GM18870 (cell line): ENCODE data around the gene TMEM53.

Experiments used
- ATAC-seq: cut with Tn5 transposase; IDR thresholded peaks from one replicate; pipeline ENCODE4 v1.9.1; 2021; ENCODE audit warnings: moderate library complexity; ENCODE audit not compliant: unreplicated experiment

Gene TMEM53

GRCh38 chr1:44674113-44675000 lies at the start of gene TMEM53, which contains the start of gene ARMH1:
Gene TMEM53, minus strand, starts transcription at chr1:44674481. Its CDS starts 90 bp downstream, at chr1:44674391.
Gene ARMH1, plus strand, starts transcription at chr1:44674714. Its CDS starts 14,984 bp downstream, at chr1:44689698.
- peak; percentile 86 for ATAC-seq

GRCh38 chr1:44723496-44724295 lies 49.4 kb upstream of the TMEM53 start:
- ATAC-seq: no peak

GRCh38 chr1:44723064-44723463 lies 48.8 kb upstream of the TMEM53 start:
- no peak for ATAC-seq

- peak; percentile 77 for ATAC-seq
Measured at GRCh38 chr1:44721485-44722361, 47.4 kb upstream of the TMEM53 start.

GRCh38 chr1:44720281-44720680 lies 46.0 kb upstream of the TMEM53 start:
- no peak for ATAC-seq

- ATAC-seq: no peak
Measured at GRCh38 chr1:44719318-44719717, 45.0 kb upstream of the TMEM53 start.

- no peak for ATAC-seq
Measured at GRCh38 chr1:44718091-44718490, 43.8 kb upstream of the TMEM53 start.

- no peak for ATAC-seq
Measured at GRCh38 chr1:44717653-44718052, 43.4 kb upstream of the TMEM53 start.

- no peak for ATAC-seq
Measured at GRCh38 chr1:44717156-44717555, 42.9 kb upstream of the TMEM53 start.

GRCh38 chr1:44714944-44715571 lies 40.8 kb upstream of the TMEM53 start:
- peak; percentile 63 for ATAC-seq

- no peak for ATAC-seq
Measured at GRCh38 chr1:44714532-44714931, 40.3 kb upstream of the TMEM53 start.

- ATAC-seq: no peak
Measured at GRCh38 chr1:44713321-44713781, 39.1 kb upstream of the TMEM53 start.

GRCh38 chr1:44707959-44708831 lies 33.9 kb upstream of the TMEM53 start:
- ATAC-seq: no peak

- no peak for ATAC-seq
Measured at GRCh38 chr1:44707112-44707881, 33.0 kb upstream of the TMEM53 start.

GRCh38 chr1:44705938-44706337 lies 31.7 kb upstream of the TMEM53 start:
- no peak for ATAC-seq

GRCh38 chr1:44705470-44705869 lies 31.2 kb upstream of the TMEM53 start:
- no peak for ATAC-seq

- no peak for ATAC-seq
Measured at GRCh38 chr1:44701141-44701573, 26.9 kb upstream of the TMEM53 start.

GRCh38 chr1:44700573-44700972 lies 26.3 kb upstream of the TMEM53 start:
- ATAC-seq: no peak
